A673 (cell line): ENCODE data around the gene SPAG8. TPM values are rescaled to one million over a fixed set of nuclear protein-coding genes. Genes with fewer than 3 reads are reported as not detected.

ENCODE experiments used
- BruUV-seq: library from RNA; stranded (reverse); fragments of 400-500 nt; replicated peaks from 2 replicates; lab custom pipeline; 2021; lab: Mats Ljungman, UMichigan
- CTCF ChIA-PET: fragments of 300-600 bp; sonication (Branson Sonifier 250); formaldehyde crosslinking; loops from one replicate; lab custom pipeline; 2022; ENCODE audit warnings: antibody characterized with exemption; lab: Charles Lee
- POLR2A ChIA-PET: fragments of 300-600 bp; sonication (Branson Sonifier 250); formaldehyde crosslinking; loops from one replicate; lab custom pipeline; 2022; ENCODE audit warnings: antibody characterized with exemption; ENCODE audit not compliant: low non-redundant PET; lab: Charles Lee
- DNase-seq: peaks from one replicate; pipeline ENCODE4 v3.0.0-alpha.2; 2015; ENCODE audit warnings: low spot score
- H3K27ac ChIP-seq: fragments of 200-600 bp; sonication (generic); 2 replicates; pipeline ENCODE4 v1.5.1; 2016; ENCODE audit warnings: mixed run types, low read depth, mild to moderate bottlenecking, mixed read lengths, antibody characterized with exemption, low read length; ENCODE audit not compliant: poor library complexity, severe bottlenecking
- H3K27me3 ChIP-seq: fragments of 200-600 bp; sonication (generic); replicated peaks from 2 replicates; pipeline ENCODE4 v1.6.1; 2017; ENCODE audit warnings: mixed run types, low read depth, mild to moderate bottlenecking, mixed read lengths, antibody characterized with exemption, low read length; ENCODE audit not compliant: insufficient read depth, poor library complexity
- H3K36me3 ChIP-seq: fragments of 200-600 bp; sonication (generic); 2 replicates; pipeline ENCODE4 v1.6.1; 2016; ENCODE audit warnings: mixed run types, mild to moderate bottlenecking, mixed read lengths, antibody characterized with exemption, low read length; ENCODE audit not compliant: insufficient read depth, poor library complexity, severe bottlenecking
- H3K4me1 ChIP-seq: fragments of 200-600 bp; sonication (generic); 2 replicates; pipeline ENCODE4 v1.6.1; 2017; ENCODE audit warnings: mixed run types, mild to moderate bottlenecking, mixed read lengths, antibody characterized with exemption, low read length; ENCODE audit not compliant: insufficient read depth, poor library complexity, severe bottlenecking
- H3K4me3 ChIP-seq: fragments of 200-600 bp; sonication (generic); 2 replicates; pipeline ENCODE4 v1.5.1; 2016; ENCODE audit warnings: low read depth, mixed run types, mild to moderate bottlenecking, mixed read lengths, low read length; ENCODE audit not compliant: poor library complexity, severe bottlenecking
- H3K9me3 ChIP-seq: fragments of 200-600 bp; sonication (generic); 2 replicates; pipeline ENCODE4 v1.6.1; 2016; ENCODE audit warnings: mixed run types, low read depth, mild to moderate bottlenecking, mixed read lengths, antibody characterized with exemption, low read length; ENCODE audit not compliant: poor library complexity, severe bottlenecking
- EZH2 ChIP-seq: fragments of 200-600 bp; sonication (generic); IDR thresholded peaks from 2 replicates; pipeline ENCODE4 v1.6.1; 2017; ENCODE audit warnings: borderline replicate concordance, low read depth, mild to moderate bottlenecking, mixed read lengths, antibody characterized with exemption, low read length; ENCODE audit not compliant: poor library complexity, severe bottlenecking
- intact Hi-C: fragments of 100-400 bp; cut with micrococcal nuclease; formaldehyde crosslinking; loops from one replicate; pipeline ENCODE4 v1.10.0; 2022; ENCODE audit not compliant: unreplicated experiment
- total RNA-seq: library from RNA; stranded (reverse); gene quantifications from 2 replicates; pipeline ENCODE4 v1.2.3, GENCODE V29; 2021
- TF ChIP-seq, protein P1 (sequence below): fragments of 300-800, 200-600 bp; sonication (generic); conservative IDR thresholded peaks from 2 replicates; pipeline ENCODE4 v1.5.1; 2017; ENCODE audit warnings: low read depth, mild to moderate bottlenecking, antibody characterized with exemption, low read length, moderate library complexity, mixed read lengths

Gene SPAG8
- total RNA-seq, 1 experiment from 2014 or later = 1.4 TPM

DNA sequence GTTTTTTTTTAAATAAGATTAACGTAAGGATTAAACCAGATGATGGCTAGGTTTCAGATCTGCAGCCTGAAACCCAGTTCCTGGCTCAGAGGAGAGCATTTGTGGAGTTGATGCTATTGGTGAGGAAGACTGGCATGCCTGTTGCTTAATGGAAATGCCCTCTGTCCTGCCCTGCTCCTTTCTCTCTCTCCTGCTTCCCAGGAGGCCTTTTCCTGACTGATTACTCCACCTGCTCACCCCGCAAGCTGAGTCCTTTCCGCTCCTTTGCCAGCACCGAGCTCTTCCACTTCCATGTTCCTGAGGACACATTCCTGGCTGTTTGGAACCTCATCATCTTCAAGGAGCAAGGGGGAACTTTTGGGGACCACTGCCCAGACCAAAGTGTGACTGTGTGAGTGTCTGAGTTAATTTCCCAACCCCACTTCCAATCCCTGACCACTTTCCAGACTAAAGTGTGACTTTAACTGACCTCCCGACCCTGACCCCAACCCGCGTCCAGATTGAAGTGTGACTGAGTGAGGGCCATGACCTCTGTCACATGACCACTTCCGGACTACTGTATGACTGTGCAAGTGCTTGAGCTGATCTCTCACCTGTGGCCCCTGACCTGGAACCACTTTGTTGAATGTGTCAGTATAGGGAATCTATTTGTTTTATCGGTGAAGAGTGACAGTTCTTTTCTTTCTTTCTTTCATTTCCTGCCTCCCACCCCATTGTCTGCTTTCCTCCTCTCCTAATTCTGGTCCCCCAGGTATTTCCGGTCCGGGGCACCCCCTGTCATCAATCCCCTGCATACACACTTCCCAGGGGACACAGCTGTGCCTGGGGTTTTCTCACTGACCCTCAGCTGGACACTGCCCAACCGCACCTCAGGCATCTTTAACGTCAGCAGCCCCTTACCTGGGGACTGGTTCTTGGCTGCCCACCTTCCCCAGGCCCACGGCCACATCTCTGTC lies 22.5 kb upstream of the SPAG8 start:
- H3K4me3 ChIP-seq = no peak overlapping the region
- no peaks in the 10 kb centered on the region for H3K9me3 ChIP-seq
- H3K27ac ChIP-seq = no peak overlapping the region
- H3K36me3 ChIP-seq = no peaks in the 10 kb centered on the region
- H3K4me1 ChIP-seq = peaks cover 8% of the 10 kb centered on the region
- no peak for TF ChIP-seq EZH2
- TF ChIP-seq, protein P1, sequence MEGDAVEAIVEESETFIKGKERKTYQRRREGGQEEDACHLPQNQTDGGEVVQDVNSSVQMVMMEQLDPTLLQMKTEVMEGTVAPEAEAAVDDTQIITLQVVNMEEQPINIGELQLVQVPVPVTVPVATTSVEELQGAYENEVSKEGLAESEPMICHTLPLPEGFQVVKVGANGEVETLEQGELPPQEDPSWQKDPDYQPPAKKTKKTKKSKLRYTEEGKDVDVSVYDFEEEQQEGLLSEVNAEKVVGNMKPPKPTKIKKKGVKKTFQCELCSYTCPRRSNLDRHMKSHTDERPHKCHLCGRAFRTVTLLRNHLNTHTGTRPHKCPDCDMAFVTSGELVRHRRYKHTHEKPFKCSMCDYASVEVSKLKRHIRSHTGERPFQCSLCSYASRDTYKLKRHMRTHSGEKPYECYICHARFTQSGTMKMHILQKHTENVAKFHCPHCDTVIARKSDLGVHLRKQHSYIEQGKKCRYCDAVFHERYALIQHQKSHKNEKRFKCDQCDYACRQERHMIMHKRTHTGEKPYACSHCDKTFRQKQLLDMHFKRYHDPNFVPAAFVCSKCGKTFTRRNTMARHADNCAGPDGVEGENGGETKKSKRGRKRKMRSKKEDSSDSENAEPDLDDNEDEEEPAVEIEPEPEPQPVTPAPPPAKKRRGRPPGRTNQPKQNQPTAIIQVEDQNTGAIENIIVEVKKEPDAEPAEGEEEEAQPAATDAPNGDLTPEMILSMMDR = no peak
- BruUV-seq = no TSS peak
- DNase-seq = no peak
- POLR2A ChIA-PET = no interaction called here
- intact Hi-C loops = no loop called here
- CTCF ChIA-PET = no interaction called here
- no peaks in the 10 kb centered on the region for H3K27me3 ChIP-seq

DNA sequence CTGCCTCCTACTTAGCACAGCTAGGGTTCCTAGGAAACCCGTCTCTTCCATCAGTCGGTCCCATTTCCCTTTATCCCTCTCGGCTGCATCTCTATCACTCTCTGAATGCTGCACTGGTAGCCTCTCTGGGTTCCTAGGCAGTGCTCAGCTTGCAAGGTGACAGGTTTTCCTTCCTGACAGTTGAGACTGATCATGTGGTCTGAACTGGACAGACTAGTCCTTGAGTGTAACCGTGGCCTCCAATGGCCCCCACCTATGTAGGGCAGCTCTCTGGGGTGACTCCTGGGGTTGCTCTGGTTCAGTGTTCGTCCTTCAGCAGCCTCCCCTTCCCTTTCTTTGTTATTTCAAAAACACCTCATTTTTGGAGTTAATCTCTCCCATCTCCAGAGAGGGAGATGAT lies 20.8 kb upstream of the SPAG8 start:
- TF ChIP-seq, protein P1 = no peak
- TF ChIP-seq EZH2 = no peak
- Histone ChIP-seq H3K9me3 (no peaks in the 10 kb centered on the region), H3K27ac (no peak overlapping the region), H3K4me3 (no peak overlapping the region), H3K36me3 (no peaks in the 10 kb centered on the region), H3K27me3 (no peaks in the 10 kb centered on the region), H3K4me1 (peaks cover 9% of the 10 kb centered on the region)
- POLR2A ChIA-PET = no interaction called here
- DNase-seq = no peak
- no TSS peak for BruUV-seq
- CTCF ChIA-PET = no interaction called here
- intact Hi-C loops = no loop called here

DNA sequence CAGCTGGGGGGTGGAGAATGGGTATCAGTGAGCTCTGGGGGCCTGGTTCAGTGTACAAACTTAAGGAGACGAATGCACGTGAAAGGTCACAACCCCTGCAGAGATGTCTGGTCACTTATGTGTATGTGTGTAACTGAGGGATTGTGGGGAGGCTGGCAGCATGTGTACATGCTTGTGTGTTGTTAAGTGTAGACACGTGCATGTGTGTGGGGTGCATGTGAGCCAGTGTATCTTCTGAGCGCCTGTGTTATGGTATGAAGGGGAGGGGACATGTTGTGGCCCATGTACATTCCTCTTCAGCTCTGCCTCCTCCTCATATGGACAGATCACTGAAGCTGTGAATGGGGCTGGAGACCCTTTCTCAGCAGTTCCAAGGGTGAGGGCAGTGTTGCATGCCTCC lies 19.0 kb upstream of the SPAG8 start:
- Histone ChIP-seq H3K36me3 (no peaks in the 10 kb centered on the region), H3K4me1 (peaks cover 9% of the 10 kb centered on the region), H3K4me3 (no peak overlapping the region), H3K9me3 (no peaks in the 10 kb centered on the region), H3K27ac (no peak overlapping the region), H3K27me3 (no peaks in the 10 kb centered on the region)
- ChIA-PET POLR2A (no interaction called here), CTCF (no interaction called here)
- no TSS peak for BruUV-seq
- TF ChIP-seq, protein P1 = no peak
- no peak for TF ChIP-seq EZH2
- intact Hi-C loops = no loop called here
- DNase-seq = no peak
